ENCODE data around the gene CLIP2.

DNA sequence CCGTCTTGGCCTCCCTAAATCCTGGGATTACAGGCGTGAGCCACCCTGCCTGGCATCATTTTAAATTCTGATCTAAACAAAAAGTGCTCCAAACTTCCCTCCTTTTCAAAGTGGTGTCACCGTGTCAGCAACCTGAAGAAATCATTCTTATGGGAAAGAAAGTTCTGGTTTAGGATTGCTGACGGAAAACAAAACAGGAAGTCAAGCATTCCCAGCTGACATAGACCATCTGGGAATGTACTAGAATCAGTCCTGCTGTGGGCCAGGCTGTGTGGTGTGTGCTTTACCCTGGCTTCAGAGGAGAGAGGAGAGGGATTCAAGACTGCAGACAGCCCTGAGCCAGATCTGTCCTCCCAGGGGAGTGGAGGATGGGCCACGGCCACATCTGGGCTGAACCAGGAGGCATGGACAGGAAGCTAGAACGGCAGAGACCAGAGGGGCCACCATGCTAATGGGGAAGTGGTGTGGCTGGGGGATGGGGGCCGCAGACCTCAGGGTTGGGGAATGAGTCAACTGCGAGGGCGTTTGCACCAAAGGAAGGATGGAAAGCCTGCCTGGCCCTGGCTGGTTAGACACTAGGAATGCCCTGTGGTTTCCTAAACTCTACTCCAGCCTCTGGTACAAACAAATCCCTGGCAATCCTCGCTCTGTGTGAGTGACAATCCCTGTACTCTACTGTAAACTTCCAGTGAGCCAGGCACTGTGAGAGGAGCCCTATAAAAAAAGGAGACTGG, 16.7 kb upstream of the CLIP2 start:
- TF ChIP-seq, protein P1, sequence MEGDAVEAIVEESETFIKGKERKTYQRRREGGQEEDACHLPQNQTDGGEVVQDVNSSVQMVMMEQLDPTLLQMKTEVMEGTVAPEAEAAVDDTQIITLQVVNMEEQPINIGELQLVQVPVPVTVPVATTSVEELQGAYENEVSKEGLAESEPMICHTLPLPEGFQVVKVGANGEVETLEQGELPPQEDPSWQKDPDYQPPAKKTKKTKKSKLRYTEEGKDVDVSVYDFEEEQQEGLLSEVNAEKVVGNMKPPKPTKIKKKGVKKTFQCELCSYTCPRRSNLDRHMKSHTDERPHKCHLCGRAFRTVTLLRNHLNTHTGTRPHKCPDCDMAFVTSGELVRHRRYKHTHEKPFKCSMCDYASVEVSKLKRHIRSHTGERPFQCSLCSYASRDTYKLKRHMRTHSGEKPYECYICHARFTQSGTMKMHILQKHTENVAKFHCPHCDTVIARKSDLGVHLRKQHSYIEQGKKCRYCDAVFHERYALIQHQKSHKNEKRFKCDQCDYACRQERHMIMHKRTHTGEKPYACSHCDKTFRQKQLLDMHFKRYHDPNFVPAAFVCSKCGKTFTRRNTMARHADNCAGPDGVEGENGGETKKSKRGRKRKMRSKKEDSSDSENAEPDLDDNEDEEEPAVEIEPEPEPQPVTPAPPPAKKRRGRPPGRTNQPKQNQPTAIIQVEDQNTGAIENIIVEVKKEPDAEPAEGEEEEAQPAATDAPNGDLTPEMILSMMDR (conservative IDR thresholded peaks at IDR 0.05; ENCODE audit: low read depth, low read length): no peak
- TF ChIP-seq RAD21 (IDR thresholded peaks at IDR 0.05; ENCODE audit: low read length) (no peak), POLR2A (IDR thresholded peaks at IDR 0.05; ENCODE audit: low read depth, low read length) (peak; percentile 60; the same call in 1 of the 2 replicates), FOS (IDR thresholded peaks at IDR 0.05; ENCODE audit: low read depth, low read length) (peak; percentile 85)
